ENCODE results near the gene DNASE1.
"Not testable (repeated sequence)": the region's sequence is repeated elsewhere in the genome, so short reads cannot be mapped to it uniquely, and the experiment has no call there.

Gene DNASE1

DNA sequence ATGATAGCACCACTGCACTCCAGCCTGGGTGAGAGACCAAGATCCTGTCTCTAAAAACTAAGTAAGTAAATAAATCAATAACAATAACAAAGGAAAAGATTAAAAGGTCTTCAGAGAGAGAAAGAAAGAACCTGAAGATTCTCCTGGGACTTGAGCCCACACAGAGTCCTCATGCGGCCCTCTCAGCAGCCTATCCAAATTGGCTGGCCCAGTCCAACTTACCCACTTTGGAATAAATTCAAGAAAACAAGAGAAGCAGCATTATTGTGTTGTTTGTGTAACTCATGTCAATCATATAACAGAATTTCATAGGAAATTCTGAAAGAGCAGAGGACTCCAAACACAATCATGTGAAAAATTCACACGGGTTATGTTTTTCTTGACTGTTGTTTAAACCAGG is 46.9 kb upstream of the DNASE1 start:
- TF ChIP-seq EZH2 (IDR thresholded peaks at IDR 0.05; ENCODE audit: borderline replicate concordance, low read depth, low read length, severe bottlenecking), result no peak
- TF ChIP-seq, protein P1, sequence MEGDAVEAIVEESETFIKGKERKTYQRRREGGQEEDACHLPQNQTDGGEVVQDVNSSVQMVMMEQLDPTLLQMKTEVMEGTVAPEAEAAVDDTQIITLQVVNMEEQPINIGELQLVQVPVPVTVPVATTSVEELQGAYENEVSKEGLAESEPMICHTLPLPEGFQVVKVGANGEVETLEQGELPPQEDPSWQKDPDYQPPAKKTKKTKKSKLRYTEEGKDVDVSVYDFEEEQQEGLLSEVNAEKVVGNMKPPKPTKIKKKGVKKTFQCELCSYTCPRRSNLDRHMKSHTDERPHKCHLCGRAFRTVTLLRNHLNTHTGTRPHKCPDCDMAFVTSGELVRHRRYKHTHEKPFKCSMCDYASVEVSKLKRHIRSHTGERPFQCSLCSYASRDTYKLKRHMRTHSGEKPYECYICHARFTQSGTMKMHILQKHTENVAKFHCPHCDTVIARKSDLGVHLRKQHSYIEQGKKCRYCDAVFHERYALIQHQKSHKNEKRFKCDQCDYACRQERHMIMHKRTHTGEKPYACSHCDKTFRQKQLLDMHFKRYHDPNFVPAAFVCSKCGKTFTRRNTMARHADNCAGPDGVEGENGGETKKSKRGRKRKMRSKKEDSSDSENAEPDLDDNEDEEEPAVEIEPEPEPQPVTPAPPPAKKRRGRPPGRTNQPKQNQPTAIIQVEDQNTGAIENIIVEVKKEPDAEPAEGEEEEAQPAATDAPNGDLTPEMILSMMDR (IDR thresholded peaks at IDR 0.05; ENCODE audit: borderline replicate concordance, extremely low read depth, low read length, poor library complexity, severe bottlenecking), result no peak
- no peak overlapping the region for H2AFZ ChIP-seq (ENCODE audit: low read depth, low read length)
- no peak overlapping the region for H3K9ac ChIP-seq (ENCODE audit: low read depth, low read length)
- peaks cover 14% of the 10 kb centered on the region for H3K36me3 ChIP-seq (ENCODE audit: insufficient read depth, low read length)
- peaks cover 16% of the 10 kb centered on the region for H3K4me1 ChIP-seq (ENCODE audit: insufficient read depth, low read length)
- ATAC-seq (ENCODE audit: insufficient read depth, low read depth), result no peak
- no peak overlapping the region for H3K4me2 ChIP-seq (ENCODE audit: insufficient read depth, low read length)
- no peaks in the 10 kb centered on the region for H4K20me1 ChIP-seq (ENCODE audit: insufficient read depth, low read length)
- peaks cover 19% of the 10 kb centered on the region for H3K79me2 ChIP-seq (ENCODE audit: insufficient read depth, low read length)
- H3K27ac ChIP-seq (ENCODE audit: low read length), result no peak overlapping the region
- DNase-seq, result no peak
- no peaks in the 10 kb centered on the region for H3K9me3 ChIP-seq (ENCODE audit: insufficient read depth, low read length, severe bottlenecking)
- H3K4me3 ChIP-seq (ENCODE audit: low read depth in 1 of 2, low read length in 2 of 2), result no peak overlapping the region
- H3K27me3 ChIP-seq (ENCODE audit: insufficient read depth, low read length, poor library complexity), result no peaks in the 10 kb centered on the region

GRCh38 chr16:3608069-3608468 is 46.4 kb upstream of the DNASE1 start:
- H3K4me3 ChIP-seq (ENCODE audit: low read depth in 1 of 2, low read length in 2 of 2), result no peak overlapping the region
- no peaks in the 10 kb centered on the region for H3K9me3 ChIP-seq (ENCODE audit: insufficient read depth, low read length, severe bottlenecking)
- H3K27me3 ChIP-seq (ENCODE audit: insufficient read depth, low read length, poor library complexity), result no peaks in the 10 kb centered on the region
- H3K36me3 ChIP-seq (ENCODE audit: insufficient read depth, low read length), result peaks cover 10% of the 10 kb centered on the region
- no peak overlapping the region for H3K27ac ChIP-seq (ENCODE audit: low read length)
- ATAC-seq (ENCODE audit: insufficient read depth, low read depth) (no peak), DNase-seq (no peak)
- H4K20me1 ChIP-seq (ENCODE audit: insufficient read depth, low read length), result no peaks in the 10 kb centered on the region
- H3K4me1 ChIP-seq (ENCODE audit: insufficient read depth, low read length), result peaks cover 20% of the 10 kb centered on the region
- H3K9ac ChIP-seq (ENCODE audit: low read depth, low read length), result no peak overlapping the region
- TF ChIP-seq, protein P1 (IDR thresholded peaks at IDR 0.05; ENCODE audit: borderline replicate concordance, extremely low read depth, low read length, poor library complexity, severe bottlenecking), result no peak
- no peak for TF ChIP-seq EZH2 (IDR thresholded peaks at IDR 0.05; ENCODE audit: borderline replicate concordance, low read depth, low read length, severe bottlenecking)
- peaks cover 24% of the 10 kb centered on the region for H3K79me2 ChIP-seq (ENCODE audit: insufficient read depth, low read length)
- no peak overlapping the region for H2AFZ ChIP-seq (ENCODE audit: low read depth, low read length)
- H3K4me2 ChIP-seq (ENCODE audit: insufficient read depth, low read length), result no peak overlapping the region

DNA sequence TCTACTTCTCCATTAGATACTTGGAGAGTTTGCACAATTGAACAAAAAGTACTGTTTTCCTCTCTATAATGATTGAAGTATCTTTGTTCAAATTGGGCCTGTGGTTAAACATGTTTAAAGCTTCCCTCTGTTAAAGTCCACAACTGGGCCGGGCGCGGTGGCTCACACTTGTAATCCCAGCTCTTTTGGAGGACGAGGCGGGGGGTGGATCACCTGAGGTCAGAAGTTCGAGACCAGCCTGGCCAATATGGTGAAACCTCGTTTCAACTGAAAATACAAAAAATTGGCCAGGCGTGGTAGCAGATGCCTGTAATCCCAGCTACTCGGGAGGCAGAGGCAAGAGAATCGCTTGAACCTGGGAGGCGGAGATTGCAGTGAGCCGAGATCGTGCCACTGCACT is 45.5 kb upstream of the DNASE1 start:
- H3K79me2 ChIP-seq (ENCODE audit: insufficient read depth, low read length), result peaks cover 32% of the 10 kb centered on the region
- not testable (repeated sequence) for H3K4me2 ChIP-seq (ENCODE audit: insufficient read depth, low read length); H3K4me3 ChIP-seq (ENCODE audit: low read depth in 1 of 2, low read length in 2 of 2)

DNA sequence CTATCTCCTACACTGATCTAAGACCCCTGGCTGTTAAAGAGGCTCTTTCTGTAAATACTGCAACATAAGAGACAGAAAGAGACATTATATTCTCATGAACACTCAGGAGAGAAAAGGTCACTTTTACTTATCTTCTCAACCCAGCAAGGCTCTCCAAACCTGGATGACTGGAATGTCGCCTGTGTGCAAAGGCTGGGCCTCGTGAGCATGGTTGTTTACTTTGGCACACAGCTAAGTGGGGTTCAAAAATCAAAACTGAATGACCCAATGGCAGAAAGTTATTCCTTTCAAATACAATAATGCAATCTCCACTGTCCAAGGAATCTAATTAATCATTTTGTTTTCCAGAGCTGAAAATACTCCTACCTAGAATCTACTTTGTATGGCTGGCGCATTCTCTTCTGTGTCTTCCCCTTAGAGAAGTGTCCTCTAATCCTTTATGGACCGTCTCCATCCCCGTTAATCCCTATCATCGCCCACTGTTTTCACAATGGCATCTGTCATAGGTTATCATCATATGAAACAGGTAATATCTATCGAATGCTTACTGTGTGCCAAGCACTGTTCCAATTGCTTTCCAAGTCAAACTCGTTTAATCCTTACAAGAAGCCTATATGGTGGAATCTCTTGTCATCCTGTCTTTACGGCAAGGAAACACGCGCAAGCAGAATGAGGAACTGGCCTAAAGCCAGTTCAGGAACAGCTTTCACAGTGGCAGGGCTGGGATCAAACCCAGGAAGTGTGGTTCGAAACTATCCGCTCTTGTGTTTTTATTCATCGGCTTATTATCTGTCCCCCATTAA is 44.4 kb upstream of the DNASE1 start:
- Histone ChIP-seq H3K4me1 (ENCODE audit: insufficient read depth, low read length) (peaks cover 27% of the 10 kb centered on the region), H3K9me3 (ENCODE audit: insufficient read depth, low read length, severe bottlenecking) (no peaks in the 10 kb centered on the region), H3K27me3 (ENCODE audit: insufficient read depth, low read length, poor library complexity) (no peaks in the 10 kb centered on the region), H4K20me1 (ENCODE audit: insufficient read depth, low read length) (peaks cover under 1% of the 10 kb centered on the region; the same call in 1 of the 2 replicates), H3K4me2 (ENCODE audit: insufficient read depth, low read length) (peak overlapping the region; percentile 84), H3K4me3 (ENCODE audit: low read depth in 1 of 2, low read length in 2 of 2) (peak overlapping the region; percentile 63 to 85; a peak in 3 of 4 replicates), H3K79me2 (ENCODE audit: insufficient read depth, low read length) (peaks cover 42% of the 10 kb centered on the region), H3K36me3 (ENCODE audit: insufficient read depth, low read length) (peaks cover 6% of the 10 kb centered on the region), H2AFZ (ENCODE audit: low read depth, low read length) (peak overlapping the region; percentile 98), H3K9ac (ENCODE audit: low read depth, low read length) (peak overlapping the region; percentile 82), H3K27ac (ENCODE audit: low read length) (peak overlapping the region; percentile 88; the same call in 1 of the 2 replicates)
- TF ChIP-seq EZH2 (IDR thresholded peaks at IDR 0.05; ENCODE audit: borderline replicate concordance, low read depth, low read length, severe bottlenecking), result no peak
- TF ChIP-seq, protein P1 (IDR thresholded peaks at IDR 0.05; ENCODE audit: borderline replicate concordance, extremely low read depth, low read length, poor library complexity, severe bottlenecking), result no peak
- ATAC-seq (ENCODE audit: insufficient read depth, low read depth) (no peak), DNase-seq (no peak)

More for the DNA sequence above, 45.5 kb upstream of the DNASE1 start:
- not testable (repeated sequence) for DNase-seq; H3K27ac ChIP-seq (ENCODE audit: low read length); H2AFZ ChIP-seq (ENCODE audit: low read depth, low read length); H3K36me3 ChIP-seq (ENCODE audit: insufficient read depth, low read length); ATAC-seq (ENCODE audit: insufficient read depth, low read depth); H3K9me3 ChIP-seq (ENCODE audit: insufficient read depth, low read length, severe bottlenecking); H4K20me1 ChIP-seq (ENCODE audit: insufficient read depth, low read length); H3K9ac ChIP-seq (ENCODE audit: low read depth, low read length); H3K27me3 ChIP-seq (ENCODE audit: insufficient read depth, low read length, poor library complexity)
- peaks cover 27% of the 10 kb centered on the region for H3K4me1 ChIP-seq (ENCODE audit: insufficient read depth, low read length)
